HepG2 (cell line): ENCODE measurements around the gene ARHGAP26. TPM values are rescaled to one million over a fixed set of nuclear protein-coding genes. Genes with fewer than 3 reads are reported as not detected.

Experiments used
- ARNTL ChIP-seq: sonication (generic); formaldehyde crosslinking; IDR thresholded peaks from 2 replicates; pipeline ENCODE4 v1.4.0; 2020; ENCODE audit warnings: mild to moderate bottlenecking, missing genetic modification reagents
- ESRRA ChIP-seq: sonication (generic); formaldehyde crosslinking; IDR thresholded peaks from 2 replicates; pipeline ENCODE4 v1.5.1; 2020; ENCODE audit warnings: mild to moderate bottlenecking, low read depth, missing genetic modification reagents
- FUBP1 ChIP-seq: sonication (generic); formaldehyde crosslinking; IDR thresholded peaks from 2 replicates; pipeline ENCODE4 v1.5.1; 2020; ENCODE audit warnings: missing genetic modification reagents, mild to moderate bottlenecking, borderline replicate concordance
- JUND ChIP-seq: sonication (generic); formaldehyde crosslinking; IDR thresholded peaks from 2 replicates; pipeline ENCODE4 v1.8.0; 2022; ENCODE audit warnings: mild to moderate bottlenecking, missing genetic modification reagents
- KIAA2018 ChIP-seq: sonication (generic); formaldehyde crosslinking; IDR thresholded peaks from 2 replicates; pipeline ENCODE4 v1.5.0; 2020; ENCODE audit warnings: mild to moderate bottlenecking, missing genetic modification reagents, borderline replicate concordance
- KLF9 ChIP-seq: IDR thresholded peaks from 2 replicates; pipeline ENCODE4 v1.6.1; 2016; ENCODE audit warnings: low read depth
- PHF20 ChIP-seq: sonication (generic); formaldehyde crosslinking; IDR thresholded peaks from 2 replicates; pipeline ENCODE4 v1.5.0; 2020; ENCODE audit warnings: mild to moderate bottlenecking, missing genetic modification reagents
- RAD21 ChIP-seq: fragments of 450-650 bp; formaldehyde crosslinking; IDR thresholded peaks from 2 replicates; pipeline ENCODE4 v1.5.0; 2020; ENCODE audit warnings: mild to moderate bottlenecking
- RBM22 ChIP-seq: fragments of 200-400 bp; formaldehyde crosslinking; optimal IDR thresholded peaks from 2 replicates; pipeline ENCODE3; 2017; ENCODE audit warnings: mild to moderate bottlenecking, low read length, moderate library complexity
- REL ChIP-seq: sonication (generic); formaldehyde crosslinking; conservative IDR thresholded peaks from 2 replicates; pipeline ENCODE4 v1.8.0; 2022; ENCODE audit warnings: mild to moderate bottlenecking, missing genetic modification reagents, moderate library complexity
- SNAI1 ChIP-seq: sonication (generic); formaldehyde crosslinking; IDR thresholded peaks from 2 replicates; pipeline ENCODE4 v1.5.0; 2020; ENCODE audit warnings: mild to moderate bottlenecking, missing genetic modification reagents, borderline replicate concordance
- SNAPC2 ChIP-seq: sonication (generic); formaldehyde crosslinking; IDR thresholded peaks from 2 replicates; pipeline ENCODE4 v1.8.1; 2022; ENCODE audit warnings: mild to moderate bottlenecking, missing genetic modification reagents
- SOX13 ChIP-seq, 3 experiments: fragments of 450-650 bp in 1 of 3; sonication (generic) in 1 of 3; formaldehyde crosslinking in 1 of 3; IDR thresholded peaks in 2 of 3; conservative IDR thresholded peaks in 1 of 3; 2 replicates each; pipeline versions ENCODE4 v1.5.0 to v1.6.1; 2016 to 2020; ENCODE audit warnings: antibody characterized with exemption in 1 of 3, mild to moderate bottlenecking in 1 of 3, missing compliant biosample characterization in 1 of 3, missing genetic modification reagents in 1 of 3, moderate library complexity in 1 of 3
- ZBTB42 ChIP-seq: sonication (generic); formaldehyde crosslinking; IDR thresholded peaks from 2 replicates; pipeline ENCODE4 v1.5.0; 2020; ENCODE audit warnings: mild to moderate bottlenecking, missing genetic modification reagents
- ZFP1 ChIP-seq: IDR thresholded peaks from 2 replicates; pipeline ENCODE4 v1.6.1; 2016
- ZKSCAN1 ChIP-seq: fragments of 150-350 bp; IDR thresholded peaks from 2 replicates; pipeline ENCODE4 v1.6.1; 2014; ENCODE audit warnings: low read length
- ZNF329 ChIP-seq: sonication (generic); formaldehyde crosslinking; IDR thresholded peaks from 2 replicates; pipeline ENCODE4 v1.9.0; 2021; ENCODE audit warnings: low read depth, mild to moderate bottlenecking, missing genetic modification reagents
- ZNF530 ChIP-seq: sonication (generic); formaldehyde crosslinking; IDR thresholded peaks from 2 replicates; pipeline ENCODE4 v1.5.0; 2020; ENCODE audit warnings: low read depth, mild to moderate bottlenecking, missing genetic modification reagents
- ZNF558 ChIP-seq: sonication (generic); formaldehyde crosslinking; IDR thresholded peaks from 2 replicates; pipeline ENCODE4 v1.9.0; 2022; ENCODE audit warnings: mild to moderate bottlenecking, missing genetic modification reagents, borderline replicate concordance
- ZNF652 ChIP-seq: IDR thresholded peaks from 2 replicates; pipeline ENCODE4 v1.6.1; 2016; ENCODE audit warnings: low read depth, borderline replicate concordance
- ZNF788 ChIP-seq: sonication (generic); formaldehyde crosslinking; IDR thresholded peaks from 2 replicates; pipeline ENCODE4 v1.5.0; 2020; ENCODE audit warnings: mild to moderate bottlenecking, missing genetic modification reagents, borderline replicate concordance
- ZSCAN30 ChIP-seq: sonication (generic); formaldehyde crosslinking; IDR thresholded peaks from 2 replicates; pipeline ENCODE4 v1.5.0; 2020; ENCODE audit warnings: mild to moderate bottlenecking, missing genetic modification reagents
- polyA plus RNA-seq, 8 experiments: library from polyadenylated mRNA; depleted of rRNA in 3 of 8; stranded (reverse) in 7 of 8; unstranded in 1 of 8; fragments of >200 nt; fragmentation: Illumina TruSeq in 4 of 8; extraction: Trizol in 4 of 8; gene quantifications; 2 replicates each; pipeline versions ENCODE4 v1.2.1 to v1.2.3, GENCODE V29; 2011 to 2016; ENCODE audit warnings: low read depth in 4 of 8, missing spikeins in 1 of 8, mixed read lengths in 1 of 8; ENCODE audit not compliant: insufficient read depth in 1 of 8
- total RNA-seq, 5 experiments: library from RNA; depleted of rRNA; stranded (reverse); fragments of >200 nt; fragmentation: Illumina TruSeq; extraction: Trizol; gene quantifications; 2 replicates each; pipeline ENCODE4 v1.2.3, GENCODE V29; 2016; ENCODE audit warnings: low read depth in 1 of 5

Gene ARHGAP26
- total and polyA plus RNA-seq, 2 of the 13 experiments (the other 11 are each of a cell fraction or from before 2014, with no cell fraction given), result 9.6 to 18.2 TPM

GRCh38 chr5:143245929-143246561, 475.9 kb downstream of the ARHGAP26 start (continued):
- TF ChIP-seq KIAA2018 (CRISPR knock-in tag) (no peak), RAD21 (no peak), ZNF788 (CRISPR knock-in tag) (no peak), JUND (CRISPR knock-in tag) (0 out of 2 replicates have a peak, but pooled peaks have one; percentile 24), SNAI1 (CRISPR knock-in tag) (no peak), SNAPC2 (CRISPR knock-in tag) (no peak), FUBP1 (no peak), ESRRA (no peak), ZNF530 (no peak), ZNF558 (CRISPR knock-in tag) (no peak), ZBTB42 (CRISPR knock-in tag) (no peak), KLF9 (no peak), SOX13 (IDR thresholded peaks at IDR 0.05) (no peak), SOX13 (CRISPR knock-in tag; conservative IDR thresholded peaks at IDR 0.05 in 1 of 2, IDR thresholded peaks at IDR 0.05 in 1 of 2) (no peak), ZFP1 (no peak), RBM22 (no peak), REL (no peak), ZNF652 (no peak), ARNTL (no peak), PHF20 (no peak), ZSCAN30 (CRISPR knock-in tag) (no peak), ZKSCAN1 (no peak), ZNF329 (CRISPR knock-in tag) (no peak)
